H9 (cell line): Measurements from ENCODE around the gene FAM217B. TPM values are rescaled to one million over a fixed set of nuclear protein-coding genes. Genes with fewer than 3 reads are reported as not detected.
A peak's percentile ranks its signal among the peaks of the same experiment; 100 is the strongest.

Experiments
- DNase-seq: peaks from one replicate; pipeline ENCODE4 v3.0.0-alpha.2; 2017
- H2AFZ ChIP-seq: one replicate; pipeline ENCODE4 v1.6.1; 2013; ENCODE audit warnings: mild to moderate bottlenecking, low read length, control low read depth, moderate library complexity
- H2AK5ac ChIP-seq: 2 replicates; pipeline ENCODE4 v1.6.1; 2013; ENCODE audit warnings: low read length, control low read depth, mixed read lengths; ENCODE audit not compliant: insufficient read length
- H2BK120ac ChIP-seq: one replicate; pipeline ENCODE4 v1.6.1; 2013; ENCODE audit warnings: low read depth, mild to moderate bottlenecking, low read length, control low read depth, inconsistent platforms; ENCODE audit not compliant: poor library complexity, severe bottlenecking
- H2BK12ac ChIP-seq: 2 replicates; pipeline ENCODE4 v1.6.1; 2013; ENCODE audit warnings: low read length, control low read depth, mixed read lengths, low read depth; ENCODE audit not compliant: insufficient read length
- H2BK15ac ChIP-seq: 2 replicates; pipeline ENCODE4 v1.6.1; 2013; ENCODE audit warnings: low read depth, low read length, control low read depth
- H2BK20ac ChIP-seq: one replicate; pipeline ENCODE4 v1.6.1; 2013; ENCODE audit warnings: low read depth, mild to moderate bottlenecking, low read length, control low read depth, inconsistent platforms; ENCODE audit not compliant: poor library complexity, severe bottlenecking
- H2BK5ac ChIP-seq: 2 replicates; pipeline ENCODE4 v1.6.1; 2013; ENCODE audit warnings: low read length, control low read depth, mixed read lengths; ENCODE audit not compliant: insufficient read length
- H3K14ac ChIP-seq: 2 replicates; pipeline ENCODE4 v1.6.1; 2013; ENCODE audit warnings: low read length, control low read depth; ENCODE audit not compliant: insufficient read depth
- H3K18ac ChIP-seq: 2 replicates; pipeline ENCODE4 v1.6.1; 2013; ENCODE audit warnings: low read depth, mild to moderate bottlenecking, mixed read lengths, low read length, control low read depth; ENCODE audit not compliant: insufficient read length
- H3K23ac ChIP-seq: 2 replicates; pipeline ENCODE4 v1.6.1; 2013; ENCODE audit warnings: low read length, control low read depth, mixed read lengths, low read depth; ENCODE audit not compliant: insufficient read length
- H3K23me2 ChIP-seq: 2 replicates; pipeline ENCODE4 v1.6.1; 2013; ENCODE audit warnings: low read depth, mild to moderate bottlenecking, mixed read lengths, low read length, control low read depth; ENCODE audit not compliant: insufficient read length, poor library complexity, severe bottlenecking
- H3K27ac ChIP-seq: 2 replicates; pipeline ENCODE4 v1.5.1; 2013; ENCODE audit warnings: low read length, control low read depth, mixed read lengths, low read depth; ENCODE audit not compliant: insufficient read length
- H3K27me3 ChIP-seq: 2 replicates; pipeline ENCODE4 v1.6.1; 2013; ENCODE audit warnings: low read length, control low read depth, inconsistent platforms; ENCODE audit not compliant: insufficient read depth
- H3K4ac ChIP-seq: 2 replicates; pipeline ENCODE4 v1.6.1; 2013; ENCODE audit warnings: low read depth, mild to moderate bottlenecking, control low read depth, inconsistent platforms, low read length, moderate library complexity
- H3K4me1 ChIP-seq: 2 replicates; pipeline ENCODE4 v1.6.1; 2013; ENCODE audit warnings: low read length, control low read depth, inconsistent platforms; ENCODE audit not compliant: insufficient read depth
- H3K4me2 ChIP-seq: 2 replicates; pipeline ENCODE4 v1.6.1; 2013; ENCODE audit warnings: low read length, control low read depth, mixed read lengths; ENCODE audit not compliant: insufficient read length, insufficient read depth
- H3K56ac ChIP-seq: 2 replicates; pipeline ENCODE4 v1.6.1; 2013; ENCODE audit warnings: low read depth, mild to moderate bottlenecking, mixed read lengths, low read length, control low read depth; ENCODE audit not compliant: insufficient read length
- H3K79me1 ChIP-seq: 2 replicates; pipeline ENCODE4 v1.6.1; 2013; ENCODE audit warnings: low read depth, mild to moderate bottlenecking, moderate library complexity, low read length, control low read depth, inconsistent platforms; ENCODE audit not compliant: insufficient read depth, poor library complexity, severe bottlenecking
- H3K79me2 ChIP-seq: 2 replicates; pipeline ENCODE4 v1.6.1; 2013; ENCODE audit warnings: low read length, control low read depth, inconsistent platforms; ENCODE audit not compliant: insufficient read depth
- H3K9ac ChIP-seq: 2 replicates; pipeline ENCODE4 v1.6.1; 2013; ENCODE audit warnings: low read length, control low read depth, mixed read lengths; ENCODE audit not compliant: insufficient read length; ENCODE audit errors: extremely low read depth
- H3K9me3 ChIP-seq: one replicate; pipeline ENCODE4 v1.6.1; 2013; ENCODE audit warnings: low read depth, low read length, inconsistent platforms; ENCODE audit not compliant: control insufficient read depth
- H3T11ph ChIP-seq: one replicate; pipeline ENCODE4 v1.6.1; 2013; ENCODE audit warnings: mild to moderate bottlenecking, low read length, control low read depth, inconsistent platforms
- H4K20me1 ChIP-seq: one replicate; pipeline ENCODE4 v1.6.1; 2013; ENCODE audit not compliant: control insufficient read depth, insufficient read length, insufficient read depth
- H4K5ac ChIP-seq: 2 replicates; pipeline ENCODE4 v1.6.1; 2013; ENCODE audit warnings: low read depth, mild to moderate bottlenecking, mixed read lengths, low read length, control low read depth; ENCODE audit not compliant: insufficient read length
- H4K8ac ChIP-seq: replicated peaks from 2 replicates; pipeline ENCODE4 v1.6.1; 2013; ENCODE audit warnings: low read length, control low read depth, mixed read lengths, low read depth; ENCODE audit not compliant: insufficient read length
- H4K91ac ChIP-seq: 2 replicates; pipeline ENCODE4 v1.6.1; 2013; ENCODE audit warnings: low read depth, mild to moderate bottlenecking, moderate library complexity, mixed read lengths, low read length, control low read depth; ENCODE audit not compliant: insufficient read length
- H3K27ac Mint-ChIP-seq, 3 experiments: 2 replicates in 2 of 3; 3 replicates in 1 of 3; pipeline ENCODE4 v1.8.0; 2020 to 2021; ENCODE audit warnings: mixed read lengths in 3 of 3, mild to moderate bottlenecking in 1 of 3, moderate library complexity in 1 of 3
- H3K27me3 Mint-ChIP-seq: 2 replicates; pipeline ENCODE4 v1.8.0; 2021; ENCODE audit warnings: low read depth, mild to moderate bottlenecking, moderate library complexity, mixed read lengths
- H3K36me3 Mint-ChIP-seq, 3 experiments: 2 replicates in 2 of 3; 3 replicates in 1 of 3; pipeline ENCODE4 v1.8.0; 2020 to 2021; ENCODE audit warnings: low read depth in 3 of 3, mixed read lengths in 3 of 3; ENCODE audit not compliant: insufficient read depth in 1 of 3
- H3K4me1 Mint-ChIP-seq, 2 experiments: 2 replicates each; pipeline ENCODE4 v1.8.0; 2020; ENCODE audit warnings: mixed read lengths in 2 of 2
- H3K4me3 Mint-ChIP-seq, 2 experiments: 2 replicates in 1 of 2; 3 replicates in 1 of 2; pipeline ENCODE4 v1.8.0; 2020 to 2021; ENCODE audit warnings: mild to moderate bottlenecking in 2 of 2, mixed read lengths in 2 of 2, moderate library complexity in 1 of 2
- H3K9me3 Mint-ChIP-seq, 2 experiments: 2 replicates in 1 of 2; 3 replicates in 1 of 2; pipeline ENCODE4 v1.8.0; 2020; ENCODE audit warnings: mild to moderate bottlenecking in 2 of 2, mixed read lengths in 2 of 2, moderate library complexity in 1 of 2
- WGBS: extraction: QIAGEN DNeasy Blood & Tissue Kit; methylation state at CpG from one replicate; pipeline ENCODE4 v1.1.7; 2013; ENCODE audit warnings: missing lambda C conversion rate, low lambda C conversion rate, mixed read lengths; ENCODE audit not compliant: insufficient read length; ENCODE audit errors: extremely low coverage; 5-methylcytosine and 5-hydroxymethylcytosine counted together
- total RNA-seq: library from RNA; stranded (reverse); gene quantifications from 2 replicates; pipeline ENCODE4 v1.2.1, GENCODE V29; 2021
- TF ChIP-seq, protein P1 (sequence below): fragments of 200-600 bp; sonication (generic); conservative IDR thresholded peaks from 3 replicates; pipeline ENCODE4 v1.8.0; 2021; ENCODE audit warnings: antibody characterized with exemption, mild to moderate bottlenecking

The FAM217B gene
- total RNA-seq, 1 experiment from 2014 or later = 24.5 TPM

GRCh38 chr20:59940956-59941294 lies 736 bp downstream of the FAM217B start:
- peaks cover 17 to 20% of the 10 kb centered on the region in 2 experiments for H3K4me1 Mint-ChIP-seq
- H3K9me3 Mint-ChIP-seq = peaks cover 6% of the 10 kb centered on the region in 2 experiments; a peak in 3 of 5 replicates
- TF ChIP-seq, protein P1, sequence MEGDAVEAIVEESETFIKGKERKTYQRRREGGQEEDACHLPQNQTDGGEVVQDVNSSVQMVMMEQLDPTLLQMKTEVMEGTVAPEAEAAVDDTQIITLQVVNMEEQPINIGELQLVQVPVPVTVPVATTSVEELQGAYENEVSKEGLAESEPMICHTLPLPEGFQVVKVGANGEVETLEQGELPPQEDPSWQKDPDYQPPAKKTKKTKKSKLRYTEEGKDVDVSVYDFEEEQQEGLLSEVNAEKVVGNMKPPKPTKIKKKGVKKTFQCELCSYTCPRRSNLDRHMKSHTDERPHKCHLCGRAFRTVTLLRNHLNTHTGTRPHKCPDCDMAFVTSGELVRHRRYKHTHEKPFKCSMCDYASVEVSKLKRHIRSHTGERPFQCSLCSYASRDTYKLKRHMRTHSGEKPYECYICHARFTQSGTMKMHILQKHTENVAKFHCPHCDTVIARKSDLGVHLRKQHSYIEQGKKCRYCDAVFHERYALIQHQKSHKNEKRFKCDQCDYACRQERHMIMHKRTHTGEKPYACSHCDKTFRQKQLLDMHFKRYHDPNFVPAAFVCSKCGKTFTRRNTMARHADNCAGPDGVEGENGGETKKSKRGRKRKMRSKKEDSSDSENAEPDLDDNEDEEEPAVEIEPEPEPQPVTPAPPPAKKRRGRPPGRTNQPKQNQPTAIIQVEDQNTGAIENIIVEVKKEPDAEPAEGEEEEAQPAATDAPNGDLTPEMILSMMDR = no peak
- no peak overlapping the region for H3K23ac ChIP-seq
- H3K4ac ChIP-seq = no peak overlapping the region
- peaks cover 22% of the 10 kb centered on the region for H3K27me3 Mint-ChIP-seq
- peak overlapping the region; percentile 67 for H3K4me2 ChIP-seq
- H3K36me3 Mint-ChIP-seq = peaks cover 13 to 27% (median 24%) of the 10 kb centered on the region in 3 experiments
- H4K91ac ChIP-seq = no peak overlapping the region
- H4K5ac ChIP-seq = no peak overlapping the region
- peak overlapping the region in 2 of 3 experiments; percentile 96 to 99; a peak in 4 of 7 replicates for H3K27ac Mint-ChIP-seq
- H2BK20ac ChIP-seq = no peak overlapping the region
- no peak for DNase-seq
- no peak overlapping the region for H3K56ac ChIP-seq
- no peak overlapping the region for H3K18ac ChIP-seq
- peak overlapping the region; percentile 84 to 94 for H3K4me3 Mint-ChIP-seq
- H3K79me1 ChIP-seq = no peaks in the 10 kb centered on the region
- WGBS = no CpG with 5 or more reads among the region's 4 CpGs
- no peak overlapping the region for H3T11ph ChIP-seq
- H2BK12ac ChIP-seq = no peak overlapping the region
- H2BK120ac ChIP-seq = no peak overlapping the region
- H4K8ac ChIP-seq = no peak overlapping the region
- H3K27me3 ChIP-seq = peaks cover 7% of the 10 kb centered on the region; the same call in 1 of the 2 replicates
- H3K79me2 ChIP-seq = no peaks in the 10 kb centered on the region
- peaks cover 4% of the 10 kb centered on the region for H3K23me2 ChIP-seq
- H3K4me1 ChIP-seq = no peaks in the 10 kb centered on the region
- no peaks in the 10 kb centered on the region for H4K20me1 ChIP-seq
- peak overlapping the region; percentile 11 for H2AFZ ChIP-seq
- peak overlapping the region; percentile 75 for H3K9ac ChIP-seq
- no peak overlapping the region for H3K27ac ChIP-seq
- no peak overlapping the region for H2BK15ac ChIP-seq
- no peak overlapping the region for H2BK5ac ChIP-seq
- H3K9me3 ChIP-seq = no peaks in the 10 kb centered on the region
- H3K14ac ChIP-seq = peak overlapping the region; percentile 75; the same call in 1 of the 2 replicates
- H2AK5ac ChIP-seq = no peak overlapping the region
